H9 (cell line): Measurements from ENCODE around the gene GHSR. TPM values are rescaled to one million over a fixed set of nuclear protein-coding genes. Genes with fewer than 3 reads are reported as not detected.

Source experiments
- DNase-seq: peaks from one replicate; pipeline ENCODE4 v3.0.0-alpha.2; 2017
- H2AFZ ChIP-seq: one replicate; pipeline ENCODE4 v1.6.1; 2013; ENCODE audit warnings: mild to moderate bottlenecking, low read length, control low read depth, moderate library complexity
- H2AK5ac ChIP-seq: 2 replicates; pipeline ENCODE4 v1.6.1; 2013; ENCODE audit warnings: low read length, control low read depth, mixed read lengths; ENCODE audit not compliant: insufficient read length
- H2BK120ac ChIP-seq: one replicate; pipeline ENCODE4 v1.6.1; 2013; ENCODE audit warnings: low read depth, mild to moderate bottlenecking, low read length, control low read depth, inconsistent platforms; ENCODE audit not compliant: poor library complexity, severe bottlenecking
- H2BK12ac ChIP-seq: 2 replicates; pipeline ENCODE4 v1.6.1; 2013; ENCODE audit warnings: low read length, control low read depth, mixed read lengths, low read depth; ENCODE audit not compliant: insufficient read length
- H2BK15ac ChIP-seq: 2 replicates; pipeline ENCODE4 v1.6.1; 2013; ENCODE audit warnings: low read depth, low read length, control low read depth
- H2BK20ac ChIP-seq: one replicate; pipeline ENCODE4 v1.6.1; 2013; ENCODE audit warnings: low read depth, mild to moderate bottlenecking, low read length, control low read depth, inconsistent platforms; ENCODE audit not compliant: poor library complexity, severe bottlenecking
- H2BK5ac ChIP-seq: 2 replicates; pipeline ENCODE4 v1.6.1; 2013; ENCODE audit warnings: low read length, control low read depth, mixed read lengths; ENCODE audit not compliant: insufficient read length
- H3K14ac ChIP-seq: 2 replicates; pipeline ENCODE4 v1.6.1; 2013; ENCODE audit warnings: low read length, control low read depth; ENCODE audit not compliant: insufficient read depth
- H3K18ac ChIP-seq: 2 replicates; pipeline ENCODE4 v1.6.1; 2013; ENCODE audit warnings: low read depth, mild to moderate bottlenecking, mixed read lengths, low read length, control low read depth; ENCODE audit not compliant: insufficient read length
- H3K23ac ChIP-seq: 2 replicates; pipeline ENCODE4 v1.6.1; 2013; ENCODE audit warnings: low read length, control low read depth, mixed read lengths, low read depth; ENCODE audit not compliant: insufficient read length
- H3K23me2 ChIP-seq: 2 replicates; pipeline ENCODE4 v1.6.1; 2013; ENCODE audit warnings: low read depth, mild to moderate bottlenecking, mixed read lengths, low read length, control low read depth; ENCODE audit not compliant: insufficient read length, poor library complexity, severe bottlenecking
- H3K27ac ChIP-seq: 2 replicates; pipeline ENCODE4 v1.5.1; 2013; ENCODE audit warnings: low read length, control low read depth, mixed read lengths, low read depth; ENCODE audit not compliant: insufficient read length
- H3K27me3 ChIP-seq: 2 replicates; pipeline ENCODE4 v1.6.1; 2013; ENCODE audit warnings: low read length, control low read depth, inconsistent platforms; ENCODE audit not compliant: insufficient read depth
- H3K4ac ChIP-seq: 2 replicates; pipeline ENCODE4 v1.6.1; 2013; ENCODE audit warnings: low read depth, mild to moderate bottlenecking, control low read depth, inconsistent platforms, low read length, moderate library complexity
- H3K4me1 ChIP-seq: 2 replicates; pipeline ENCODE4 v1.6.1; 2013; ENCODE audit warnings: low read length, control low read depth, inconsistent platforms; ENCODE audit not compliant: insufficient read depth
- H3K4me2 ChIP-seq: 2 replicates; pipeline ENCODE4 v1.6.1; 2013; ENCODE audit warnings: low read length, control low read depth, mixed read lengths; ENCODE audit not compliant: insufficient read length, insufficient read depth
- H3K56ac ChIP-seq: 2 replicates; pipeline ENCODE4 v1.6.1; 2013; ENCODE audit warnings: low read depth, mild to moderate bottlenecking, mixed read lengths, low read length, control low read depth; ENCODE audit not compliant: insufficient read length
- H3K79me1 ChIP-seq: 2 replicates; pipeline ENCODE4 v1.6.1; 2013; ENCODE audit warnings: low read depth, mild to moderate bottlenecking, moderate library complexity, low read length, control low read depth, inconsistent platforms; ENCODE audit not compliant: insufficient read depth, poor library complexity, severe bottlenecking
- H3K79me2 ChIP-seq: 2 replicates; pipeline ENCODE4 v1.6.1; 2013; ENCODE audit warnings: low read length, control low read depth, inconsistent platforms; ENCODE audit not compliant: insufficient read depth
- H3K9ac ChIP-seq: 2 replicates; pipeline ENCODE4 v1.6.1; 2013; ENCODE audit warnings: low read length, control low read depth, mixed read lengths; ENCODE audit not compliant: insufficient read length; ENCODE audit errors: extremely low read depth
- H3K9me3 ChIP-seq: one replicate; pipeline ENCODE4 v1.6.1; 2013; ENCODE audit warnings: low read depth, low read length, inconsistent platforms; ENCODE audit not compliant: control insufficient read depth
- H3T11ph ChIP-seq: one replicate; pipeline ENCODE4 v1.6.1; 2013; ENCODE audit warnings: mild to moderate bottlenecking, low read length, control low read depth, inconsistent platforms
- H4K20me1 ChIP-seq: one replicate; pipeline ENCODE4 v1.6.1; 2013; ENCODE audit not compliant: control insufficient read depth, insufficient read length, insufficient read depth
- H4K5ac ChIP-seq: 2 replicates; pipeline ENCODE4 v1.6.1; 2013; ENCODE audit warnings: low read depth, mild to moderate bottlenecking, mixed read lengths, low read length, control low read depth; ENCODE audit not compliant: insufficient read length
- H4K8ac ChIP-seq: replicated peaks from 2 replicates; pipeline ENCODE4 v1.6.1; 2013; ENCODE audit warnings: low read length, control low read depth, mixed read lengths, low read depth; ENCODE audit not compliant: insufficient read length
- H4K91ac ChIP-seq: 2 replicates; pipeline ENCODE4 v1.6.1; 2013; ENCODE audit warnings: low read depth, mild to moderate bottlenecking, moderate library complexity, mixed read lengths, low read length, control low read depth; ENCODE audit not compliant: insufficient read length
- H3K27ac Mint-ChIP-seq, 3 experiments: 2 replicates in 2 of 3; 3 replicates in 1 of 3; pipeline ENCODE4 v1.8.0; 2020 to 2021; ENCODE audit warnings: mixed read lengths in 3 of 3, mild to moderate bottlenecking in 1 of 3, moderate library complexity in 1 of 3
- H3K27me3 Mint-ChIP-seq: 2 replicates; pipeline ENCODE4 v1.8.0; 2021; ENCODE audit warnings: low read depth, mild to moderate bottlenecking, moderate library complexity, mixed read lengths
- H3K36me3 Mint-ChIP-seq, 3 experiments: 2 replicates in 2 of 3; 3 replicates in 1 of 3; pipeline ENCODE4 v1.8.0; 2020 to 2021; ENCODE audit warnings: low read depth in 3 of 3, mixed read lengths in 3 of 3; ENCODE audit not compliant: insufficient read depth in 1 of 3
- H3K4me1 Mint-ChIP-seq, 2 experiments: 2 replicates each; pipeline ENCODE4 v1.8.0; 2020; ENCODE audit warnings: mixed read lengths in 2 of 2
- H3K4me3 Mint-ChIP-seq, 2 experiments: 2 replicates in 1 of 2; 3 replicates in 1 of 2; pipeline ENCODE4 v1.8.0; 2020 to 2021; ENCODE audit warnings: mild to moderate bottlenecking in 2 of 2, mixed read lengths in 2 of 2, moderate library complexity in 1 of 2
- H3K9me3 Mint-ChIP-seq, 2 experiments: 2 replicates in 1 of 2; 3 replicates in 1 of 2; pipeline ENCODE4 v1.8.0; 2020; ENCODE audit warnings: mild to moderate bottlenecking in 2 of 2, mixed read lengths in 2 of 2, moderate library complexity in 1 of 2
- WGBS: extraction: QIAGEN DNeasy Blood & Tissue Kit; methylation state at CpG from one replicate; pipeline ENCODE4 v1.1.7; 2013; ENCODE audit warnings: missing lambda C conversion rate, low lambda C conversion rate, mixed read lengths; ENCODE audit not compliant: insufficient read length; ENCODE audit errors: extremely low coverage; 5-methylcytosine and 5-hydroxymethylcytosine counted together
- total RNA-seq: library from RNA; stranded (reverse); gene quantifications from 2 replicates; pipeline ENCODE4 v1.2.1, GENCODE V29; 2021
- TF ChIP-seq, protein P1 (sequence below): fragments of 200-600 bp; sonication (generic); conservative IDR thresholded peaks from 3 replicates; pipeline ENCODE4 v1.8.0; 2021; ENCODE audit warnings: antibody characterized with exemption, mild to moderate bottlenecking

GHSR gene
- total RNA-seq, 1 experiment from 2014 or later, result not detected

GRCh38 chr3:172398484-172398883 lies 49.8 kb downstream of the GHSR start:
- no peak overlapping the region for H2AK5ac ChIP-seq
- H3T11ph ChIP-seq, result no peak overlapping the region
- H3K23ac ChIP-seq, result no peak overlapping the region
- no peaks in the 10 kb centered on the region for H3K27me3 ChIP-seq
- H3K27ac ChIP-seq, result no peak overlapping the region
- no peak overlapping the region for H2BK120ac ChIP-seq
- H2BK20ac ChIP-seq, result no peak overlapping the region
- H3K4me1 ChIP-seq, result no peaks in the 10 kb centered on the region
- no peak overlapping the region for H4K5ac ChIP-seq
- H4K8ac ChIP-seq, result no peak overlapping the region
- WGBS, result no CpG with 5 or more reads among the region's 4 CpGs
- H3K56ac ChIP-seq, result no peak overlapping the region
- H3K9me3 Mint-ChIP-seq, result no peaks in the 10 kb centered on the region; a peak in 1 of 5 replicates
- no peak overlapping the region for H2BK15ac ChIP-seq
- H4K20me1 ChIP-seq, result no peaks in the 10 kb centered on the region
- H3K9ac ChIP-seq, result no peak overlapping the region
- no peaks in the 10 kb centered on the region for H3K27me3 Mint-ChIP-seq
- no peak overlapping the region for H3K4me3 Mint-ChIP-seq
- no peaks in the 10 kb centered on the region for H3K79me1 ChIP-seq
- no peak overlapping the region for H3K4me2 ChIP-seq
- DNase-seq, result no peak
- TF ChIP-seq, protein P1, sequence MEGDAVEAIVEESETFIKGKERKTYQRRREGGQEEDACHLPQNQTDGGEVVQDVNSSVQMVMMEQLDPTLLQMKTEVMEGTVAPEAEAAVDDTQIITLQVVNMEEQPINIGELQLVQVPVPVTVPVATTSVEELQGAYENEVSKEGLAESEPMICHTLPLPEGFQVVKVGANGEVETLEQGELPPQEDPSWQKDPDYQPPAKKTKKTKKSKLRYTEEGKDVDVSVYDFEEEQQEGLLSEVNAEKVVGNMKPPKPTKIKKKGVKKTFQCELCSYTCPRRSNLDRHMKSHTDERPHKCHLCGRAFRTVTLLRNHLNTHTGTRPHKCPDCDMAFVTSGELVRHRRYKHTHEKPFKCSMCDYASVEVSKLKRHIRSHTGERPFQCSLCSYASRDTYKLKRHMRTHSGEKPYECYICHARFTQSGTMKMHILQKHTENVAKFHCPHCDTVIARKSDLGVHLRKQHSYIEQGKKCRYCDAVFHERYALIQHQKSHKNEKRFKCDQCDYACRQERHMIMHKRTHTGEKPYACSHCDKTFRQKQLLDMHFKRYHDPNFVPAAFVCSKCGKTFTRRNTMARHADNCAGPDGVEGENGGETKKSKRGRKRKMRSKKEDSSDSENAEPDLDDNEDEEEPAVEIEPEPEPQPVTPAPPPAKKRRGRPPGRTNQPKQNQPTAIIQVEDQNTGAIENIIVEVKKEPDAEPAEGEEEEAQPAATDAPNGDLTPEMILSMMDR, result no peak
- H3K79me2 ChIP-seq, result no peaks in the 10 kb centered on the region
- no peak overlapping the region for H2BK5ac ChIP-seq
- H3K9me3 ChIP-seq, result no peaks in the 10 kb centered on the region
- no peak overlapping the region for H4K91ac ChIP-seq
- H3K23me2 ChIP-seq, result no peaks in the 10 kb centered on the region
- no peak overlapping the region for H3K27ac Mint-ChIP-seq
- H2AFZ ChIP-seq, result no peak overlapping the region
- H3K14ac ChIP-seq, result no peak overlapping the region
- H3K36me3 Mint-ChIP-seq, result peaks cover 10 to 28% (median 22%) of the 10 kb centered on the region in 3 experiments; a peak in 6 of 7 replicates
- H3K4me1 Mint-ChIP-seq, result no peaks in the 10 kb centered on the region
- no peak overlapping the region for H3K18ac ChIP-seq
- no peak overlapping the region for H2BK12ac ChIP-seq
- H3K4ac ChIP-seq, result no peak overlapping the region
